ENCODE measurements around the gene MBTD1. TPM values are rescaled to one million over a fixed set of nuclear protein-coding genes. Genes with fewer than 3 reads are reported as not detected.

MBTD1 gene
- total and polyA plus RNA-seq, 10 of the 15 experiments (the other 5 are each of a cell fraction or from before 2014, with no cell fraction given), result 1.3 to 16.7 (median 9.5) TPM

DNA sequence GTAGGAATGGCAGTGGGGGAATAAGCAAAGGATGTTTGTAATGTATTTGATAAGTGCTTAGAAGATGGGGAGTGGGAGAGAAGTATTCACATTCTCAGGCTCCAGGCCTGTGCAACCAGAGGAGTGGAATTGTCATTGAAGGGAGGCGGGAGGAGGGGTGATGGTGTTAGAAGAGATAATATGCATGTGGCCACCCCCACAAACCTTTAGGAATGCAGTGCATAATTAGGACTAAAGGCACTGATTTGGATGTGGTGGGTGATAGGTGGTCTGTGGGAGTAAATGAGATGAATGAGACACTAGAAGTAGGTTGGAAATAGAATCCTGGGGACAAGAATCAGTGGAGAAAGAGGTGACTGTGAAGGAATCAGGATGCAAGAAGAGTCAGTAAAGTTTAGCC is 27.6 kb upstream of the MBTD1 start:
- Histone ChIP-seq H3K36me3 (ENCODE audit: control insufficient read depth in 2 of 2, insufficient read depth in 2 of 2, low read length in 1 of 2) (peaks cover 5 to 34% of the 10 kb centered on the region in 2 experiments), H3K4me3 (no peak overlapping the region), H3K4me2 (ENCODE audit: control insufficient read depth, insufficient read depth) (no peak overlapping the region), H4K20me1 (ENCODE audit: control insufficient read depth, insufficient read depth) (no peaks in the 10 kb centered on the region), H3K4me1 (ENCODE audit: control insufficient read depth, insufficient read depth, low read length) (no peaks in the 10 kb centered on the region), H3K79me2 (ENCODE audit: control insufficient read depth, insufficient read depth, low read length) (no peaks in the 10 kb centered on the region), H3K9ac (ENCODE audit: control insufficient read depth, insufficient read depth, low read length) (no peak overlapping the region), H3K9me3 (replicated peaks; ENCODE audit: control insufficient read depth, insufficient read depth, low read length) (no peaks in the 10 kb centered on the region), H2AFZ (ENCODE audit: control insufficient read depth, low read depth, low read length) (no peak overlapping the region), H3K27me3 (replicated peaks in 1 of 2; ENCODE audit: control insufficient read depth in 2 of 2, insufficient read depth in 2 of 2, low read length in 1 of 2) (no peaks in the 10 kb centered on the region), H3K27ac (ENCODE audit: control insufficient read depth, insufficient read depth) (no peak overlapping the region)
- FAIRE-seq, result no peak
- RAD21 ChIA-PET (ENCODE audit: unreplicated experiment), result no interaction called here
- WGBS (ENCODE audit: insufficient coverage, insufficient replicate concordance, low lambda C conversion rate, missing lambda C conversion rate), result 100% methylated on average over 1 of the region's 1 CpG
- in situ Hi-C loops (cut with MboI) (no loop called here), intact Hi-C loops (cut with micrococcal nuclease; ENCODE audit: unreplicated experiment) (no loop called here)
- no TSS peak for BruUV-seq (replicated peaks)
- no peak for DNase-seq (ENCODE audit: low read depth, low spot score)
- POLR2A ChIA-PET, result no interaction called here
- ATAC-seq, result no peak
- SMC1A ChIA-PET (ENCODE audit: uncharacterized antibody, unreplicated experiment), result interaction anchor here (3.1 kb wide), 1 partner anchor 11 kb away, joined by 11 read pairs; no protein-coding TSS in a partner anchor
- CTCF ChIA-PET, result interaction anchor here (3.9 kb wide), 1 partner anchor 11 kb away, joined by 18 read pairs; no protein-coding TSS in a partner anchor
- TF ChIP-seq RELA (IDR thresholded peaks at IDR 0.05; ENCODE audit: borderline replicate concordance, partially characterized antibody) (no peak), NR2C2 (IDR thresholded peaks at IDR 0.05; ENCODE audit: borderline replicate concordance, control insufficient read depth, insufficient read length, low read depth) (no peak), MEF2A (IDR thresholded peaks at IDR 0.05; ENCODE audit: insufficient read depth, low read depth, low read length) (no peak)
- TF ChIP-seq, protein P1, sequence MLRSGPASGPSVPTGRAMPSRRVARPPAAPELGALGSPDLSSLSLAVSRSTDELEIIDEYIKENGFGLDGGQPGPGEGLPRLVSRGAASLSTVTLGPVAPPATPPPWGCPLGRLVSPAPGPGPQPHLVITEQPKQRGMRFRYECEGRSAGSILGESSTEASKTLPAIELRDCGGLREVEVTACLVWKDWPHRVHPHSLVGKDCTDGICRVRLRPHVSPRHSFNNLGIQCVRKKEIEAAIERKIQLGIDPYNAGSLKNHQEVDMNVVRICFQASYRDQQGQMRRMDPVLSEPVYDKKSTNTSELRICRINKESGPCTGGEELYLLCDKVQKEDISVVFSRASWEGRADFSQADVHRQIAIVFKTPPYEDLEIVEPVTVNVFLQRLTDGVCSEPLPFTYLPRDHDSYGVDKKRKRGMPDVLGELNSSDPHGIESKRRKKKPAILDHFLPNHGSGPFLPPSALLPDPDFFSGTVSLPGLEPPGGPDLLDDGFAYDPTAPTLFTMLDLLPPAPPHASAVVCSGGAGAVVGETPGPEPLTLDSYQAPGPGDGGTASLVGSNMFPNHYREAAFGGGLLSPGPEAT (IDR thresholded peaks at IDR 0.05; ENCODE audit: low read depth), result no peak

DNA sequence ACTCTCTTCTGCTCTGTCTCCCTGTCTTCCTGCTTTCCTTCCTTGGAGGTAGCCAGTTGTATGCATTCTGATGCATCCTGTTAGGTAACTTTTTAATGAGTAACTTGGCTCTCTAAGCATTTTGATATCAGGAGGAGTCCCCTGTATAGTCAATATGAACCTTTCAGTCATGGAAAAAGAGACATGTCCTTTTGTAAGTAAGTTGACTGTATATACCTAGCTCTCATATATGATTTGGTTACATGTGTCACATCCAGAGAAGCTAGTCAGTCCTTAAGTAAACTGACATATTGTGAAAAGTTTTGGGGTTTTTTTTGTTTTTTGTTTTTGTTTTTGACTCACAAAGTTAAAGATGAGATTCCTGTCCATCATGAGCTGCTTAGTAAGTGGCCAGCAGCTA is 19.3 kb upstream of the MBTD1 start:
- Histone ChIP-seq H3K79me2 (ENCODE audit: control insufficient read depth, insufficient read depth, low read length) (no peaks in the 10 kb centered on the region), H3K9ac (ENCODE audit: control insufficient read depth, insufficient read depth, low read length) (no peak overlapping the region), H2AFZ (ENCODE audit: control insufficient read depth, low read depth, low read length) (no peak overlapping the region), H4K20me1 (ENCODE audit: control insufficient read depth, insufficient read depth) (no peaks in the 10 kb centered on the region), H3K4me1 (ENCODE audit: control insufficient read depth, insufficient read depth, low read length) (no peaks in the 10 kb centered on the region), H3K4me3 (no peak overlapping the region), H3K4me2 (ENCODE audit: control insufficient read depth, insufficient read depth) (no peak overlapping the region), H3K9me3 (replicated peaks; ENCODE audit: control insufficient read depth, insufficient read depth, low read length) (no peaks in the 10 kb centered on the region), H3K36me3 (ENCODE audit: control insufficient read depth in 2 of 2, insufficient read depth in 2 of 2, low read length in 1 of 2) (peaks cover 9 to 43% of the 10 kb centered on the region in 2 experiments), H3K27me3 (replicated peaks in 1 of 2; ENCODE audit: control insufficient read depth in 2 of 2, insufficient read depth in 2 of 2, low read length in 1 of 2) (no peaks in the 10 kb centered on the region), H3K27ac (ENCODE audit: control insufficient read depth, insufficient read depth) (no peak overlapping the region)
- RAD21 ChIA-PET (ENCODE audit: unreplicated experiment), result no interaction called here
- no TSS peak for BruUV-seq (replicated peaks)
- in situ Hi-C loops (cut with MboI), result no loop called here
- intact Hi-C loops (cut with micrococcal nuclease; ENCODE audit: unreplicated experiment), result no loop called here
- FAIRE-seq (no peak), DNase-seq (ENCODE audit: low read depth, low spot score) (no peak), ATAC-seq (no peak)
- CTCF ChIA-PET, result interaction anchor here (1.0 kb wide), 1 partner anchor 9 kb away, joined by 3 read pairs; no protein-coding TSS in a partner anchor
- TF ChIP-seq HDGF (IDR thresholded peaks at IDR 0.05), result no peak
- SMC1A ChIA-PET (ENCODE audit: uncharacterized antibody, unreplicated experiment), result no interaction called here
- POLR2A ChIA-PET, result interaction anchor here (0.6 kb wide), 1 partner anchor 423 kb away, joined by 3 read pairs; no protein-coding TSS in a partner anchor

All from GM12878 (cell line).